ENCODE measurements around the gene STRAP. TPM values are rescaled to one million over a fixed set of nuclear protein-coding genes. Genes with fewer than 3 reads are reported as not detected.

STRAP gene
- total and polyA plus RNA-seq, 2 of the 4 experiments (the other 2 are of a cell fraction) = 82.1 to 98.1 TPM

DNA sequence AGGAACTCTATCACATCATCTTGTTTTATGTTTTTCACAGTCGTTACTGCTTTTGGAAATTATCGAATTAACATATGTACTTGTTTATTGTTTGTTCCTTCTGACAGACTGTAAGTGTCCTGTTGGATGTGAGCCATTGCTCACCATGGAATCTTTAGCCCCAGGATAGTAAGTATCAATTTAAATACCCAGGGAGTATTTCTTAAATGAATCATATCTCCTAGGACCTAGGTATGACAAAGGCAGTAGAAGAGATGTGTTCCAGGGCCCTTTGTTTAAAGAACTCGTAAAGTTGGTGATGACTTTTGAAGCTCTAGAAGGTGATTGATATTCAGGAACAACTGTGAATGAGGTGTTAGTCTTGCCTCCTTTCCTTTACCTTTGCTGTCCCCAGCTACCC is 30.3 kb upstream of the STRAP start:
- no peaks in the 10 kb centered on the region for H4K20me1 ChIP-seq (ENCODE audit: insufficient read depth, low read length)
- peak overlapping the region; percentile 15 to 42; a peak in 2 of 4 replicates for H4K8ac ChIP-seq (ENCODE audit: low read depth in 2 of 2, low read length in 2 of 2)
- CTCF ChIA-PET = interaction anchor here (0.5 kb wide), 1 partner anchor 32 kb away, joined by 4 read pairs; no protein-coding TSS in a partner anchor
- no peak overlapping the region for H3K4me3 ChIP-seq (ENCODE audit: insufficient read depth, low read depth, low read length)
- peak overlapping the region; percentile 18; the same call in 1 of the 2 replicates for H4K5ac ChIP-seq (ENCODE audit: low read depth, low read length)
- no TSS peak for BruUV-seq (replicated peaks)
- no peak overlapping the region for H3K4me2 ChIP-seq (ENCODE audit: low read depth, low read length)
- H3K9ac ChIP-seq (ENCODE audit: low read depth, low read length) = no peak overlapping the region
- H3K36me3 ChIP-seq (ENCODE audit: control insufficient read depth, insufficient read depth, low read length) = no peaks in the 10 kb centered on the region
- peak overlapping the region; percentile 56 for H3K4ac ChIP-seq (ENCODE audit: low read depth, low read length)
- no CpG with 5 or more reads among the region's 3 CpGs for WGBS, 2 experiments (ENCODE audit: extremely low coverage in 2 of 2, insufficient read length in 1 of 2)
- H2BK20ac ChIP-seq (ENCODE audit: low read depth, low read length) = peak overlapping the region; percentile 64
- POLR2A ChIA-PET (ENCODE audit: unreplicated experiment) = no interaction called here
- H3K56ac ChIP-seq (ENCODE audit: extremely low read depth, insufficient read depth, low read length) = no peak overlapping the region
- peak overlapping the region; percentile 35; the same call in 1 of the 2 replicates for H3K14ac ChIP-seq (replicated peaks; ENCODE audit: low read depth, low read length)
- dilution Hi-C loops (cut with HindIII; ENCODE audit: low sequenced_read_pairs, unreplicated experiment) (no loop called here), intact Hi-C loops (cut with micrococcal nuclease) (loop anchor here (10.0 kb wide), 1 partner anchor 157 kb away; no protein-coding TSS in a partner anchor), in situ Hi-C loops (cut with MboI; ENCODE audit: low sequenced_read_pairs) (loop anchor here (5.0 kb wide), 2 partner anchors 255 to 580 kb away; no protein-coding TSS in a partner anchor)
- H3K9me3 ChIP-seq (ENCODE audit: control insufficient read depth, insufficient read depth, low read length) = no peaks in the 10 kb centered on the region
- H3K9me1 ChIP-seq (ENCODE audit: insufficient read depth, low read length) = 0 out of 2 replicates have a peak, but pooled peaks cover 3% of the 10 kb centered on the region
- no peak overlapping the region for H2BK5ac ChIP-seq (ENCODE audit: low read depth, low read length, poor library complexity, severe bottlenecking)
- H2BK120ac ChIP-seq (ENCODE audit: low read depth, low read length) = peak overlapping the region; percentile 68
- H3K23ac ChIP-seq (ENCODE audit: low read depth, low read length) = no peak overlapping the region; the same call in 1 of the 2 replicates
- no peaks in the 10 kb centered on the region for H3K27me3 ChIP-seq (ENCODE audit: control insufficient read depth, insufficient read depth, low read length)
- H2AK9ac ChIP-seq (replicated peaks; ENCODE audit: low read depth, low read length, poor library complexity) = no peak overlapping the region
- H2AK5ac ChIP-seq (ENCODE audit: low read depth, low read length) = peak overlapping the region; percentile 85; the same call in 1 of the 2 replicates
- ATAC-seq (ENCODE audit: low read depth) = no peak
- no peaks in the 10 kb centered on the region for H3K79me1 ChIP-seq (ENCODE audit: low read depth in 1 of 2, low read length in 2 of 2)
- H3K4me1 ChIP-seq (ENCODE audit: control insufficient read depth, insufficient read depth, low read length) = peaks cover 8% of the 10 kb centered on the region
- TF ChIP-seq SMC3 (IDR thresholded peaks at IDR 0.05; ENCODE audit: low read depth, low read length) = no peak
- no peak for TF ChIP-seq RFX5 (IDR thresholded peaks at IDR 0.05; ENCODE audit: low read depth, low read length)
- TF ChIP-seq RCOR1 (IDR thresholded peaks at IDR 0.05; ENCODE audit: insufficient replicate concordance, low read length) = no peak
- no peak for TF ChIP-seq BHLHE40 (IDR thresholded peaks at IDR 0.05; ENCODE audit: low read depth, low read length)
- TF ChIP-seq MXI1 (IDR thresholded peaks at IDR 0.05; ENCODE audit: borderline replicate concordance, low read depth, low read length) = no peak
- no peak for TF ChIP-seq USF2 (IDR thresholded peaks at IDR 0.05; ENCODE audit: low read depth, low read length)
- TF ChIP-seq FOS (IDR thresholded peaks at IDR 0.05; ENCODE audit: low read depth, low read length) = no peak
- TF ChIP-seq MAZ (IDR thresholded peaks at IDR 0.05; ENCODE audit: borderline replicate concordance, low read depth, low read length) = no peak
- TF ChIP-seq RAD21 (IDR thresholded peaks at IDR 0.05; ENCODE audit: low read length) = no peak
- TF ChIP-seq POLR2A (IDR thresholded peaks at IDR 0.05; ENCODE audit: low read depth, low read length) = no peak
- no peak for TF ChIP-seq CHD1 (IDR thresholded peaks at IDR 0.05; ENCODE audit: low read depth, low read length)
- no peak for TF ChIP-seq NFE2L2 (IDR thresholded peaks at IDR 0.05; ENCODE audit: low read depth, low read length)
- H3K27ac ChIP-seq (ENCODE audit: insufficient read depth, low read length) = no peak overlapping the region
- no peak for DNase-seq
- H3K18ac ChIP-seq (ENCODE audit: low read depth, low read length) = peak overlapping the region; percentile 31
- no peak overlapping the region for H2AFZ ChIP-seq (replicated peaks; ENCODE audit: low read length, poor library complexity)
- H2BK15ac ChIP-seq (ENCODE audit: low read depth, low read length) = peak overlapping the region; percentile 86
- peak overlapping the region; percentile 81 for H4K91ac ChIP-seq (ENCODE audit: insufficient read depth, low read depth, low read length)

All from IMR-90 (cell line).